Osteoblast (primary cell): Measurements from ENCODE around the gene ERAP2. TPM values are rescaled to one million over a fixed set of nuclear protein-coding genes. Genes with fewer than 3 reads are reported as not detected.

Experiments
- DNase-seq: peaks from one replicate; pipeline ENCODE4 v3.0.0; 2011; ENCODE audit warnings: low spot score, mixed read lengths; ENCODE audit not compliant: insufficient read length; ENCODE audit errors: missing footprints
- H2AFZ ChIP-seq: 2 replicates; pipeline ENCODE4 v1.6.0; 2011; ENCODE audit warnings: mild to moderate bottlenecking, low read length
- H3K27ac ChIP-seq: 2 replicates; pipeline ENCODE4 v1.5.1; 2011; ENCODE audit warnings: mild to moderate bottlenecking, low read depth, low read length, moderate library complexity
- H3K27me3 ChIP-seq: 2 replicates; pipeline ENCODE4 v1.6.0; 2012; ENCODE audit warnings: mild to moderate bottlenecking, control low read depth, inconsistent platforms, low read length, moderate library complexity; ENCODE audit not compliant: insufficient read depth
- H3K36me3 ChIP-seq: 2 replicates; pipeline ENCODE4 v1.5.1; 2011; ENCODE audit warnings: mild to moderate bottlenecking, low read length, control low read depth, moderate library complexity; ENCODE audit not compliant: insufficient read depth
- H3K4me1 ChIP-seq: 2 replicates; pipeline ENCODE4 v1.5.1; 2011; ENCODE audit warnings: mild to moderate bottlenecking, low read length, control low read depth, moderate library complexity; ENCODE audit not compliant: insufficient read depth
- H3K4me2 ChIP-seq: 2 replicates; pipeline ENCODE4 v1.6.0; 2011; ENCODE audit warnings: mild to moderate bottlenecking, low read length; ENCODE audit not compliant: insufficient read depth
- H3K4me3 ChIP-seq: fragments of 200-600 bp; sonication (generic); 3 replicates; pipeline ENCODE4 v1.5.1; 2012; ENCODE audit warnings: mild to moderate bottlenecking, low read length, inconsistent platforms; ENCODE audit not compliant: insufficient read depth
- H3K79me2 ChIP-seq: 2 replicates; pipeline ENCODE4 v1.6.0; 2012; ENCODE audit warnings: mild to moderate bottlenecking, low read length, control low read depth, inconsistent platforms; ENCODE audit not compliant: insufficient read depth
- H3K9me3 ChIP-seq: 2 replicates; pipeline ENCODE4 v1.5.1; 2011; ENCODE audit warnings: low read depth, low read length, control low read depth
- H4K20me1 ChIP-seq: 2 replicates; pipeline ENCODE4 v1.6.0; 2012; ENCODE audit warnings: mild to moderate bottlenecking, low read length, control low read depth; ENCODE audit not compliant: insufficient read depth
- CTCF ChIP-seq: IDR thresholded peaks from 2 replicates; pipeline ENCODE4 v1.5.1; 2011; ENCODE audit warnings: mild to moderate bottlenecking, low read depth, low read length, moderate library complexity; ENCODE audit errors: extremely low read depth
- total RNA-seq: library from RNA; depleted of rRNA; stranded (reverse); fragments of >200 nt; gene quantifications from 2 replicates; pipeline ENCODE4 v1.2.3, GENCODE V29; 2012

The ERAP2 gene
- total RNA-seq, 1 donor = 84.7 TPM

DNA sequence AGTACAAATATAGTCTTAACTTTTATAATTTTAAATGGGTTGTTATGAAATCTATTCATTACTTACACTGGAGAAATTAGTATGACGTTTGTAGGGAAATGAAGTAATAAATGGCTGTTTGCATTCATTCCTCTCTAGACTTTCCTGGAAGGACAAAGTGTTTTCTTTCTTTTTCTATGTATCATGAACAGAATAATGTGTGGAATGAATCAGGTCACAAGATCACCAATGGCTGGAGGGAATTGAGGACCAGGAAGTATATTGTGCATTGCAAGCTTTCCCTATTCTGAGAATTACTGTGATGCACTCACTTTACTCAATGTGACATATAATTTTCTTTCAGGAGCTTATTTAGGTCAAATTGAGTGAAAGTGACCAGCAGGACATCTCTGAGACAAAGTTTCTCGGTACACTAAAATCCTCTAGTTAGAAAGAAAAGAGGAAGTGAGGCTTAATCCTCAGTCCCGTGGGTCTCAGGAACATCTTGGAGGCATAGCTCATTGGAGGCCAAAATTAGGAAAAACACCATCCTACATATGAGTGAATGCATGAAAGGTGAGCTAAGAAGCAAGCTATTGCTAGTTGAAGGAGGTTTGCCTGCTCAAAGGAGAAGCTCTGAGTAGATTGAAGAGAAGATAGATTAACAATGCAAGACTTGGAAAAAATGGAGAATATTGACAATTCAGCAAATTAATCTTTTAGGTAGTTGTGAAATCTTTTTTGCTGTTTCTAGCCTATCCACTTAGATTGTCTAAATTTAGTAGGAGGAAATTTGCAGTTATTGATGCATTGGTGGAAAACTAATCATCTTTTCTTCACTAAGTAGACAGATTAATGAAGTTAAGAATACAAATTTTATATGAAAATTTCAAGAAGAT lies 28.0 kb downstream of the ERAP2 start:
- DNase-seq = no peak
- Histone ChIP-seq H3K4me1 (no peaks in the 10 kb centered on the region), H3K4me2 (no peak overlapping the region), H3K27ac (no peak overlapping the region), H3K4me3 (no peak overlapping the region), H3K27me3 (no peaks in the 10 kb centered on the region), H2AFZ (no peak overlapping the region), H4K20me1 (no peaks in the 10 kb centered on the region), H3K79me2 (no peaks in the 10 kb centered on the region), H3K36me3 (peaks cover 4% of the 10 kb centered on the region), H3K9me3 (no peaks in the 10 kb centered on the region)
- TF ChIP-seq CTCF = no peak

- no peaks in the 10 kb centered on the region for H3K4me1 ChIP-seq
- H3K27me3 ChIP-seq = no peaks in the 10 kb centered on the region
- H3K9me3 ChIP-seq = no peaks in the 10 kb centered on the region
- no peak overlapping the region for H3K27ac ChIP-seq
- no peak overlapping the region for H3K4me2 ChIP-seq
- no peak overlapping the region for H2AFZ ChIP-seq
- H3K36me3 ChIP-seq = peaks cover 4% of the 10 kb centered on the region
- no peaks in the 10 kb centered on the region for H3K79me2 ChIP-seq
- no peak overlapping the region for H3K4me3 ChIP-seq
- no peaks in the 10 kb centered on the region for H4K20me1 ChIP-seq
- DNase-seq = no peak
- TF ChIP-seq CTCF = no peak
These were observed 29.6 kb downstream of the ERAP2 start for GRCh38 chr5:96905864-96906263.

DNA sequence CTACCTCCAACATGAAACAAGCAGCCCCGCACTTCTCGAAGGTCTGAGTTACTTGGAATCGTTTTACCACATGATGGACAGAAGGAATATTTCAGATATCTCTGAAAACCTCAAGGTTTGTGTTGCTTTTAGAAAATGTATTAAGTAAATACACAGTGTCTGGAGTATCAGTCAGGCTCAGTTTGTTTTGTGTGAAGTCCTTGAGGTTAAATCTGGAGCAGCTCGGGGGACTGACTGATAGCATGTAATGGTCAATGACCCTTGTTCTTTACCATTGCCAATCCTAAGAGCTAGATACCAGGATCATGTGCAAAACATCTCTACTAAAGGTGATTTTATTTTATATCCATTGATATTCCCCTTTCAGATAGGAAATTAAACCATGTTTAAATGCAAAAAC lies 32.7 kb downstream of the ERAP2 start:
- H3K4me2 ChIP-seq = no peak overlapping the region
- H3K36me3 ChIP-seq = no peaks in the 10 kb centered on the region
- no peaks in the 10 kb centered on the region for H3K79me2 ChIP-seq
- no peaks in the 10 kb centered on the region for H4K20me1 ChIP-seq
- no peak overlapping the region for H3K4me3 ChIP-seq
- H2AFZ ChIP-seq = no peak overlapping the region
- no peak overlapping the region for H3K27ac ChIP-seq
- H3K4me1 ChIP-seq = no peaks in the 10 kb centered on the region
- no peaks in the 10 kb centered on the region for H3K27me3 ChIP-seq
- no peak for DNase-seq
- no peak for TF ChIP-seq CTCF
- no peaks in the 10 kb centered on the region for H3K9me3 ChIP-seq

GRCh38 chr5:96909435-96909834 lies 33.1 kb downstream of the ERAP2 start:
- Histone ChIP-seq H3K27me3 (no peaks in the 10 kb centered on the region), H3K27ac (no peak overlapping the region), H3K79me2 (no peaks in the 10 kb centered on the region), H3K36me3 (no peaks in the 10 kb centered on the region), H3K4me2 (no peak overlapping the region), H4K20me1 (no peaks in the 10 kb centered on the region), H2AFZ (no peak overlapping the region), H3K4me1 (no peaks in the 10 kb centered on the region), H3K9me3 (no peaks in the 10 kb centered on the region), H3K4me3 (no peak overlapping the region)
- TF ChIP-seq CTCF = no peak
- no peak for DNase-seq
